Aortic smooth muscle cell (primary cell): ENCODE measurements around the gene MKRN2OS. TPM values are rescaled to one million over a fixed set of nuclear protein-coding genes. Genes with fewer than 3 reads are reported as not detected.

Experiments
- total RNA-seq: library from RNA; depleted of rRNA; stranded (reverse); fragments of >200 nt; gene quantifications from 2 replicates; pipeline ENCODE4 v1.2.3, GENCODE V29; 2014

Gene MKRN2OS, protein sequence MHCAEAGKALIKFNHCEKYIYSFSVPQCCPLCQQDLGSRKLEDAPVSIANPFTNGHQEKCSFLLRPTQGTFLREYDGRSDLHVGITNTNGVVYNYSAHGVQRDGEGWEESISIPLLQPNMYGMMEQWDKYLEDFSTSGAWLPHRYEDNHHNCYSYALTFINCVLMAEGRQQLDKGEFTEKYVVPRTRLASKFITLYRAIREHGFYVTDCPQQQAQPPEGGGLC
- not detected in 2 replicates for total RNA-seq

GRCh38 chr3:12545473-12545791 lies at the start of gene MKRN2OS:
Gene MKRN2OS, minus strand, starts transcription at chr3:12545499. Its CDS starts 35 bp downstream, at chr3:12545464.

GRCh38 chr3:12556690-12557472 lies 11.6 kb upstream of the MKRN2OS start, which contains the start of gene MKRN2:
Gene MKRN2, plus strand, starts transcription at chr3:12557087. Its CDS starts 64 bp downstream, at chr3:12557151.

Other genes with a start within 250 kb of the MKRN2OS start
- 12.5 and 19.8 TPM in 2 replicates for gene TSEN2, start 61.0 kb downstream of the MKRN2OS start, total RNA-seq
- gene MKRN2, start 11.6 kb upstream of the MKRN2OS start, total RNA-seq, result 26.4 and 29.2 TPM in 2 replicates
- gene RAF1, start 118.6 kb upstream of the MKRN2OS start, total RNA-seq, result 116 and 118 TPM in 2 replicates
- gene TMEM40, start 213.8 kb upstream of the MKRN2OS start, total RNA-seq, result not detected in 2 replicates